Measurements from ENCODE around the gene ACP7. TPM values are rescaled to one million over a fixed set of nuclear protein-coding genes. Genes with fewer than 3 reads are reported as not detected.

The ACP7 gene
- total RNA-seq, 1 experiment from 2014 or later, result 0.15 TPM

GRCh38 chr19:39103151-39103550 is 19.0 kb downstream of the ACP7 start:
- no peak overlapping the region for H3K14ac ChIP-seq (ENCODE audit: insufficient read depth, low read length)
- no peak overlapping the region for H3K9ac ChIP-seq (ENCODE audit: extremely low read depth, insufficient read length, low read length)
- H3K4me2 ChIP-seq (ENCODE audit: insufficient read depth, insufficient read length, low read length), result no peak overlapping the region
- no peaks in the 10 kb centered on the region for H4K20me1 ChIP-seq (ENCODE audit: control insufficient read depth, insufficient read depth, insufficient read length)
- peaks cover 2% of the 10 kb centered on the region for H3K23me2 ChIP-seq (ENCODE audit: insufficient read length, low read depth, low read length, poor library complexity, severe bottlenecking)
- no peak overlapping the region for H2BK20ac ChIP-seq (ENCODE audit: low read depth, low read length, poor library complexity, severe bottlenecking)
- no peak overlapping the region for H2BK15ac ChIP-seq (ENCODE audit: low read depth, low read length)
- H3K4me1 ChIP-seq (ENCODE audit: insufficient read depth, low read length), result no peaks in the 10 kb centered on the region
- H3K23ac ChIP-seq (ENCODE audit: insufficient read length, low read depth, low read length), result no peak overlapping the region
- no peak overlapping the region for H2BK12ac ChIP-seq (ENCODE audit: insufficient read length, low read depth, low read length)
- WGBS (ENCODE audit: extremely low coverage, insufficient read length, low lambda C conversion rate), result no CpG with 5 or more reads among the region's 5 CpGs
- Mint-ChIP-seq H3K27ac (no peak overlapping the region), H3K4me1 (peaks cover 4% of the 10 kb centered on the region in 2 experiments; a peak in 1 of 4 replicates), H3K27me3 (ENCODE audit: low read depth) (peaks cover 17% of the 10 kb centered on the region), H3K36me3 (ENCODE audit: insufficient read depth in 1 of 3, low read depth in 3 of 3) (no peaks in the 10 kb centered on the region; a peak in 1 of 7 replicates), H3K9me3 (no peaks in the 10 kb centered on the region), H3K4me3 (no peak overlapping the region)
- no peak overlapping the region for H3K4ac ChIP-seq (ENCODE audit: low read depth, low read length)
- H3K27ac ChIP-seq (ENCODE audit: insufficient read length, low read depth, low read length), result no peak overlapping the region
- H3K56ac ChIP-seq (ENCODE audit: insufficient read length, low read depth, low read length), result no peak overlapping the region
- H4K5ac ChIP-seq (ENCODE audit: insufficient read length, low read depth, low read length), result no peak overlapping the region
- H3K79me1 ChIP-seq (ENCODE audit: insufficient read depth, low read depth, low read length, poor library complexity, severe bottlenecking), result no peaks in the 10 kb centered on the region
- H3K27me3 ChIP-seq (ENCODE audit: insufficient read depth, low read length), result no peaks in the 10 kb centered on the region; the same call in 1 of the 2 replicates
- H3T11ph ChIP-seq (ENCODE audit: low read length), result no peak overlapping the region
- DNase-seq, result no peak
- H2AFZ ChIP-seq (ENCODE audit: low read length), result no peak overlapping the region
- H4K8ac ChIP-seq (replicated peaks; ENCODE audit: insufficient read length, low read depth, low read length), result no peak overlapping the region
- no peaks in the 10 kb centered on the region for H3K79me2 ChIP-seq (ENCODE audit: insufficient read depth, low read length)
- H2AK5ac ChIP-seq (ENCODE audit: insufficient read length, low read length), result no peak overlapping the region
- H4K91ac ChIP-seq (ENCODE audit: insufficient read length, low read depth, low read length), result no peak overlapping the region
- no peak overlapping the region for H2BK5ac ChIP-seq (ENCODE audit: insufficient read length, low read length)
- no peak overlapping the region for H3K18ac ChIP-seq (ENCODE audit: insufficient read length, low read depth, low read length)
- no peaks in the 10 kb centered on the region for H3K9me3 ChIP-seq (ENCODE audit: control insufficient read depth, low read depth, low read length)
- no peak overlapping the region for H2BK120ac ChIP-seq (ENCODE audit: low read depth, low read length, poor library complexity, severe bottlenecking)
- TF ChIP-seq CTCF (conservative IDR thresholded peaks at IDR 0.05), result no peak

All from H9 (cell line).